ENCODE results near the gene VAV3.

Gene VAV3

GRCh38 chr1:107838056-107838455 lies 126.9 kb downstream of the VAV3 start:
- H3K4me3 ChIP-seq (ENCODE audit: low read depth, low read length), result no peak overlapping the region
- no peak for TF ChIP-seq CTCF (IDR thresholded peaks at IDR 0.05; ENCODE audit: control insufficient read depth, extremely low read depth, insufficient read depth)
- no peak for DNase-seq (ENCODE audit: low read depth)

- no peak for TF ChIP-seq CTCF (IDR thresholded peaks at IDR 0.05; ENCODE audit: control insufficient read depth, extremely low read depth, insufficient read depth)
- no peak for DNase-seq (ENCODE audit: low read depth)
- no peak overlapping the region for H3K4me3 ChIP-seq (ENCODE audit: low read depth, low read length)
Observed at GRCh38 chr1:107835151-107835670, 129.8 kb downstream of the VAV3 start.

GRCh38 chr1:107833061-107833460 lies 131.9 kb downstream of the VAV3 start:
- no peak overlapping the region for H3K4me3 ChIP-seq (ENCODE audit: low read depth, low read length)
- no peak for TF ChIP-seq CTCF (IDR thresholded peaks at IDR 0.05; ENCODE audit: control insufficient read depth, extremely low read depth, insufficient read depth)
- no peak for DNase-seq (ENCODE audit: low read depth)

- no peak for DNase-seq (ENCODE audit: low read depth)
- H3K4me3 ChIP-seq (ENCODE audit: low read depth, low read length), result no peak overlapping the region
- no peak for TF ChIP-seq CTCF (IDR thresholded peaks at IDR 0.05; ENCODE audit: control insufficient read depth, extremely low read depth, insufficient read depth)
Observed at GRCh38 chr1:107831921-107832320, 133.1 kb downstream of the VAV3 start.

- H3K4me3 ChIP-seq (ENCODE audit: low read depth, low read length), result no peak overlapping the region
- no peak for DNase-seq (ENCODE audit: low read depth)
- TF ChIP-seq CTCF (IDR thresholded peaks at IDR 0.05; ENCODE audit: control insufficient read depth, extremely low read depth, insufficient read depth), result no peak
Observed at GRCh38 chr1:107830526-107830925, 134.5 kb downstream of the VAV3 start.

- no peak for TF ChIP-seq CTCF (IDR thresholded peaks at IDR 0.05; ENCODE audit: control insufficient read depth, extremely low read depth, insufficient read depth)
Observed at GRCh38 chr1:107830075-107830474, 134.9 kb downstream of the VAV3 start.

GRCh38 chr1:107829036-107829770 lies 135.8 kb downstream of the VAV3 start:
- DNase-seq (ENCODE audit: low read depth), result no peak
- no peak overlapping the region for H3K4me3 ChIP-seq (ENCODE audit: low read depth, low read length)
- TF ChIP-seq CTCF (IDR thresholded peaks at IDR 0.05; ENCODE audit: control insufficient read depth, extremely low read depth, insufficient read depth), result no peak

More at GRCh38 chr1:107830075-107830474, 134.9 kb downstream of the VAV3 start:
- DNase-seq (ENCODE audit: low read depth), result no peak
- no peak overlapping the region for H3K4me3 ChIP-seq (ENCODE audit: low read depth, low read length)

All from LNCaP clone FGC (cell line).